HepG2 (cell line): ENCODE results near the gene LILRB4. TPM values are rescaled to one million over a fixed set of nuclear protein-coding genes. Genes with fewer than 3 reads are reported as not detected.

Experiments used
- ATAC-seq: fragments of 200-7000 bp; cut with Tn5 transposase; 3 replicates; pipeline ENCODE4 v1.9.1; 2020; ENCODE audit warnings: mild to moderate bottlenecking, moderate library complexity
- BruUV-seq: library from RNA; stranded (reverse); fragments of 400-500 nt; replicated peaks from 2 replicates; lab custom pipeline; 2021; lab: Mats Ljungman, UMichigan
- CTCF ChIA-PET: fragments of 300-600 bp; formaldehyde crosslinking; extraction: SDS; loops from one replicate; lab custom pipeline; 2021; ENCODE audit warnings: low total read pairs, inconsistent platforms, low intra/inter-chr PET ratio; lab: Yijun Ruan, JAX
- POLR2A ChIA-PET: fragments of 350-600 bp; sonication (Branson Sonifier 250); formaldehyde crosslinking; loops from one replicate; lab custom pipeline; 2020; ENCODE audit warnings: antibody characterized with exemption, inconsistent platforms; lab: Yijun Ruan, JAX
- DNase-seq: peaks from one replicate; pipeline ENCODE4 v3.0.0-alpha.2; 2015; ENCODE audit warnings: low spot score
- FAIRE-seq: peaks from 3 replicates; lab custom pipeline; 2011; peaks lifted over from hg19 to GRCh38; lab: Jason Lieb, UNC
- H2AFZ ChIP-seq: one replicate; pipeline ENCODE4 v1.6.1; 2011; ENCODE audit warnings: low read length, inconsistent platforms
- H3K27ac ChIP-seq: fragments of 300-600 bp; 3 replicates; pipeline ENCODE4 v1.8.0; 2011; ENCODE audit warnings: mixed run types, mild to moderate bottlenecking, mixed read lengths, low read length, inconsistent platforms; ENCODE audit not compliant: insufficient read depth; ENCODE audit errors: extremely low read length
- H3K27me3 ChIP-seq, 2 experiments: fragments of 200-600 bp in 1 of 2; 2 replicates in 1 of 2; 3 replicates in 1 of 2; pipeline versions ENCODE4 v1.6.0 to v1.8.0; 2011; ENCODE audit warnings: low read length in 2 of 2, mild to moderate bottlenecking in 2 of 2, moderate library complexity in 2 of 2, inconsistent platforms in 1 of 2; ENCODE audit not compliant: insufficient read depth in 2 of 2, control insufficient read depth in 1 of 2
- H3K36me3 ChIP-seq, 2 experiments: fragments of 200-600 bp in 1 of 2; replicated peaks in 1 of 2; 2 replicates in 1 of 2; 3 replicates in 1 of 2; pipeline versions ENCODE4 v1.5.1 to v1.8.0; 2011; ENCODE audit warnings: low read length in 2 of 2, inconsistent platforms in 1 of 2; ENCODE audit not compliant: insufficient read depth in 2 of 2, control insufficient read depth in 1 of 2
- H3K4me1 ChIP-seq: 2 replicates; pipeline ENCODE4 v1.5.1; 2012; ENCODE audit warnings: low read length, inconsistent platforms; ENCODE audit not compliant: insufficient read depth
- H3K4me2 ChIP-seq: 2 replicates; pipeline ENCODE4 v1.6.0; 2011; ENCODE audit warnings: low read depth, low read length, inconsistent platforms
- H3K4me3 ChIP-seq, 3 experiments: fragments of 200-600 bp in 1 of 3; sonication (generic), shearing (Covaris generic) in 1 of 3; replicated peaks in 1 of 3; 2 replicates each; pipeline ENCODE4 v1.5.1; 2011 to 2016; ENCODE audit warnings: low read length in 3 of 3, inconsistent platforms in 2 of 3, low read depth in 2 of 3, mild to moderate bottlenecking in 2 of 3, control low read depth in 1 of 3, mixed read lengths in 1 of 3; ENCODE audit not compliant: insufficient read depth in 1 of 3
- H3K79me2 ChIP-seq: one replicate; pipeline ENCODE4 v1.6.1; 2011; ENCODE audit warnings: low read length, inconsistent platforms; ENCODE audit not compliant: insufficient read depth
- H3K9ac ChIP-seq: 2 replicates; pipeline ENCODE4 v1.6.0; 2011; ENCODE audit warnings: mild to moderate bottlenecking, low read depth, low read length, inconsistent platforms; ENCODE audit not compliant: insufficient read depth
- H3K9me3 ChIP-seq: 2 replicates; pipeline ENCODE4 v1.5.1; 2012; ENCODE audit warnings: mild to moderate bottlenecking, low read length
- H4K20me1 ChIP-seq: 2 replicates; pipeline ENCODE4 v1.6.0; 2011; ENCODE audit warnings: inconsistent platforms, mild to moderate bottlenecking, low read length, moderate library complexity; ENCODE audit not compliant: insufficient read depth
- E2F2 ChIP-seq: sonication (generic); formaldehyde crosslinking; IDR thresholded peaks from 2 replicates; pipeline ENCODE4 v1.4.0; 2020; ENCODE audit warnings: missing genetic modification reagents, borderline replicate concordance
- FIP1L1 ChIP-seq: fragments of 200-400 bp; formaldehyde crosslinking; IDR thresholded peaks from 2 replicates; pipeline ENCODE4 v1.6.1; 2018; ENCODE audit warnings: low read depth, mild to moderate bottlenecking, low read length, moderate library complexity, borderline replicate concordance; ENCODE audit not compliant: insufficient read depth
- FUBP1 ChIP-seq: sonication (generic); formaldehyde crosslinking; IDR thresholded peaks from 2 replicates; pipeline ENCODE4 v1.5.1; 2020; ENCODE audit warnings: missing genetic modification reagents, mild to moderate bottlenecking, borderline replicate concordance
- HMGXB4 ChIP-seq, 2 experiments: sonication (generic) in 1 of 2; formaldehyde crosslinking in 1 of 2; IDR thresholded peaks; 2 replicates each; pipeline versions ENCODE4 v1.4.0 to v1.6.1; 2018 to 2020; ENCODE audit warnings: missing genetic modification reagents in 2 of 2, borderline replicate concordance in 1 of 2, low read depth in 1 of 2, mild to moderate bottlenecking in 1 of 2, missing biosample characterization in 1 of 2
- HNRNPL ChIP-seq: fragments of 200-400 bp; formaldehyde crosslinking; IDR thresholded peaks from 2 replicates; pipeline ENCODE4 v1.6.1; 2017; ENCODE audit warnings: mild to moderate bottlenecking, low read depth, low read length
- KDM5A ChIP-seq: fragments of 200-600 bp; sonication (generic); IDR thresholded peaks from 2 replicates; pipeline ENCODE4 v1.7.0; 2018; ENCODE audit warnings: antibody characterized with exemption, mild to moderate bottlenecking, low read length, borderline replicate concordance
- MAFK ChIP-seq, 2 experiments: IDR thresholded peaks in 1 of 2; conservative IDR thresholded peaks in 1 of 2; 2 replicates each; pipeline ENCODE4 v1.6.1; 2011; ENCODE audit warnings: improper control_type of control experiment in 2 of 2, low read length in 2 of 2
- MEF2D ChIP-seq: sonication (generic); formaldehyde crosslinking; IDR thresholded peaks from 2 replicates; pipeline ENCODE4 v1.5.1; 2020; ENCODE audit warnings: mild to moderate bottlenecking, missing genetic modification reagents
- SALL2 ChIP-seq: sonication (generic); formaldehyde crosslinking; IDR thresholded peaks from 2 replicates; pipeline ENCODE4 v1.8.1; 2023; ENCODE audit warnings: mild to moderate bottlenecking, missing genetic modification reagents, inconsistent platforms
- SMAD3 ChIP-seq: sonication (generic); formaldehyde crosslinking; IDR thresholded peaks from 2 replicates; pipeline ENCODE4 v1.4.0; 2020; ENCODE audit warnings: missing genetic modification reagents
- SRSF9 ChIP-seq: fragments of 200-400 bp; formaldehyde crosslinking; IDR thresholded peaks from 2 replicates; pipeline ENCODE4 v1.6.1; 2018; ENCODE audit warnings: borderline replicate concordance, mild to moderate bottlenecking, low read depth, low read length; ENCODE audit not compliant: insufficient read depth, poor library complexity, severe bottlenecking
- TAF15 ChIP-seq: fragments of 200-400 bp; formaldehyde crosslinking; IDR thresholded peaks from one replicate; pipeline ENCODE4 v1.6.1; 2018; ENCODE audit warnings: mild to moderate bottlenecking, low read depth, low read length; ENCODE audit not compliant: poor library complexity, severe bottlenecking
- TBL1XR1 ChIP-seq: fragments of 150-350 bp; IDR thresholded peaks from 2 replicates; pipeline ENCODE4 v1.6.1; 2014; ENCODE audit warnings: borderline replicate concordance, low read length; ENCODE audit not compliant: partially characterized antibody
- YEATS2 ChIP-seq: sonication (generic); formaldehyde crosslinking; IDR thresholded peaks from 2 replicates; pipeline ENCODE4 v1.4.0; 2020; ENCODE audit warnings: missing genetic modification reagents, borderline replicate concordance
- ZKSCAN5 ChIP-seq: sonication (generic); formaldehyde crosslinking; IDR thresholded peaks from 2 replicates; pipeline ENCODE4 v1.5.1; 2020; ENCODE audit warnings: mild to moderate bottlenecking, missing genetic modification reagents
- ZNF17 ChIP-seq: sonication (generic); formaldehyde crosslinking; IDR thresholded peaks from 2 replicates; pipeline ENCODE4 v1.5.0; 2020; ENCODE audit warnings: mild to moderate bottlenecking, missing genetic modification reagents
- ZNF335 ChIP-seq: sonication (generic); formaldehyde crosslinking; IDR thresholded peaks from 2 replicates; pipeline ENCODE4 v1.4.0; 2020; ENCODE audit warnings: missing genetic modification reagents
- ZNF577 ChIP-seq: sonication (generic); formaldehyde crosslinking; IDR thresholded peaks from 2 replicates; pipeline ENCODE4 v1.4.0; 2020; ENCODE audit warnings: mild to moderate bottlenecking, low read depth, missing genetic modification reagents, borderline replicate concordance
- ZNF605 ChIP-seq: sonication (generic); formaldehyde crosslinking; IDR thresholded peaks from 2 replicates; pipeline ENCODE4 v1.8.0; 2022; ENCODE audit warnings: mild to moderate bottlenecking, missing genetic modification reagents
- ZNF619 ChIP-seq: sonication (generic); formaldehyde crosslinking; IDR thresholded peaks from 2 replicates; pipeline ENCODE4 v1.4.0; 2020; ENCODE audit warnings: mild to moderate bottlenecking, missing genetic modification reagents
- ZNF878 ChIP-seq: sonication (generic); formaldehyde crosslinking; IDR thresholded peaks from 2 replicates; pipeline ENCODE4 v1.8.1; 2023; ENCODE audit warnings: mild to moderate bottlenecking, missing genetic modification reagents, moderate library complexity
- WGBS: methylation state at CpG from one replicate; pipeline ENCODE4 v1.1.6; 2017; ENCODE audit warnings: low lambda C conversion rate; 5-methylcytosine and 5-hydroxymethylcytosine counted together
- in situ Hi-C: cut with HindIII; loops from 2 replicates; pipeline ENCODE4 v1.10.0; 2017; ENCODE audit warnings: low pct_unique_long_range_greater_than_20kb; ENCODE audit not compliant: extremely low pct_ligation_motif_present
- intact Hi-C: fragments of 100-400 bp; cut with micrococcal nuclease; formaldehyde crosslinking; loops from one replicate; pipeline ENCODE4 v1.10.0; 2022; ENCODE audit not compliant: unreplicated experiment
- polyA plus RNA-seq, 8 experiments: library from polyadenylated mRNA; depleted of rRNA in 3 of 8; stranded (reverse) in 7 of 8; unstranded in 1 of 8; fragments of >200 nt; fragmentation: Illumina TruSeq in 4 of 8; extraction: Trizol in 4 of 8; gene quantifications; 2 replicates each; pipeline versions ENCODE4 v1.2.1 to v1.2.3, GENCODE V29; 2011 to 2016; ENCODE audit warnings: low read depth in 4 of 8, missing spikeins in 1 of 8, mixed read lengths in 1 of 8; ENCODE audit not compliant: insufficient read depth in 1 of 8
- total RNA-seq, 5 experiments: library from RNA; depleted of rRNA; stranded (reverse); fragments of >200 nt; fragmentation: Illumina TruSeq; extraction: Trizol; gene quantifications; 2 replicates each; pipeline ENCODE4 v1.2.3, GENCODE V29; 2016; ENCODE audit warnings: low read depth in 1 of 5

LILRB4 gene
- total and polyA plus RNA-seq, 2 of the 13 experiments (the other 11 are each of a cell fraction or from before 2014, with no cell fraction given), result not detected

GRCh38 chr19:54684527-54684926 is 21.7 kb downstream of the LILRB4 start:
- H3K9me3 ChIP-seq, result no peaks in the 10 kb centered on the region
- WGBS, result 0% methylated on average over 3 of the region's 3 CpGs
- H3K4me1 ChIP-seq, result no peaks in the 10 kb centered on the region
- no peaks in the 10 kb centered on the region for H4K20me1 ChIP-seq
- ChIA-PET CTCF (no interaction called here), POLR2A (no interaction called here)
- DNase-seq (peak; percentile 49), FAIRE-seq (no peak), ATAC-seq (peak; percentile 54)
- H2AFZ ChIP-seq, result no peak overlapping the region
- H3K4me2 ChIP-seq, result no peak overlapping the region
- no peaks in the 10 kb centered on the region; a peak in 1 of 5 replicates for H3K27me3 ChIP-seq
- in situ Hi-C loops (no loop called here), intact Hi-C loops (no loop called here)
- no TSS peak for BruUV-seq
- H3K9ac ChIP-seq, result no peak overlapping the region
- no peaks in the 10 kb centered on the region for H3K79me2 ChIP-seq
- H3K36me3 ChIP-seq, result no peaks in the 10 kb centered on the region
- no peak overlapping the region for H3K4me3 ChIP-seq
- no peak overlapping the region for H3K27ac ChIP-seq
- TF ChIP-seq ZNF605 (CRISPR knock-in tag), result no peak
- no peak for TF ChIP-seq E2F2 (CRISPR knock-in tag)
- TF ChIP-seq HNRNPL, result no peak
- TF ChIP-seq MAFK (conservative IDR thresholded peaks at IDR 0.05 in 1 of 2, IDR thresholded peaks at IDR 0.05 in 1 of 2; ENCODE audit: low read length in 2 of 2), result no peak
- TF ChIP-seq ZNF17 (CRISPR knock-in tag), result no peak
- TF ChIP-seq ZNF619 (CRISPR knock-in tag), result no peak
- no peak for TF ChIP-seq TAF15
- no peak for TF ChIP-seq KDM5A
- no peak for TF ChIP-seq FUBP1 (CRISPR knock-in tag)
- TF ChIP-seq TBL1XR1, result no peak
- TF ChIP-seq MEF2D (CRISPR knock-in tag), result peak; percentile 81
- TF ChIP-seq ZKSCAN5, result no peak
- no peak for TF ChIP-seq SALL2 (CRISPR knock-in tag)
- TF ChIP-seq ZNF577 (CRISPR knock-in tag), result no peak
- no peak for TF ChIP-seq SRSF9
- peak; percentile 77; the same call in 1 of the 2 replicates for TF ChIP-seq SMAD3 (CRISPR knock-in tag)
- TF ChIP-seq FIP1L1, result no peak
- no peak for TF ChIP-seq HMGXB4 (CRISPR knock-in tag; IDR thresholded peaks at IDR 0.05; ENCODE audit: borderline replicate concordance in 1 of 2, low read depth in 1 of 2)
- TF ChIP-seq ZNF335 (CRISPR knock-in tag), result no peak
- TF ChIP-seq ZNF878, result no peak
- peak; percentile 49; the same call in 1 of the 2 replicates for TF ChIP-seq YEATS2
